Activated CD8-positive, alpha-beta memory T cell treated with anti-CD3 and anti-CD28 coated beads, Interleukin-2, amount 50 U/mL, for 24 hours (primary cell): ENCODE measurements around the gene CIB4.

Experiments
- DNase-seq: peaks from one replicate; pipeline ENCODE4 v3.0.0-alpha.2; 2020; ENCODE audit errors: extremely low read depth

The CIB4 gene

DNA sequence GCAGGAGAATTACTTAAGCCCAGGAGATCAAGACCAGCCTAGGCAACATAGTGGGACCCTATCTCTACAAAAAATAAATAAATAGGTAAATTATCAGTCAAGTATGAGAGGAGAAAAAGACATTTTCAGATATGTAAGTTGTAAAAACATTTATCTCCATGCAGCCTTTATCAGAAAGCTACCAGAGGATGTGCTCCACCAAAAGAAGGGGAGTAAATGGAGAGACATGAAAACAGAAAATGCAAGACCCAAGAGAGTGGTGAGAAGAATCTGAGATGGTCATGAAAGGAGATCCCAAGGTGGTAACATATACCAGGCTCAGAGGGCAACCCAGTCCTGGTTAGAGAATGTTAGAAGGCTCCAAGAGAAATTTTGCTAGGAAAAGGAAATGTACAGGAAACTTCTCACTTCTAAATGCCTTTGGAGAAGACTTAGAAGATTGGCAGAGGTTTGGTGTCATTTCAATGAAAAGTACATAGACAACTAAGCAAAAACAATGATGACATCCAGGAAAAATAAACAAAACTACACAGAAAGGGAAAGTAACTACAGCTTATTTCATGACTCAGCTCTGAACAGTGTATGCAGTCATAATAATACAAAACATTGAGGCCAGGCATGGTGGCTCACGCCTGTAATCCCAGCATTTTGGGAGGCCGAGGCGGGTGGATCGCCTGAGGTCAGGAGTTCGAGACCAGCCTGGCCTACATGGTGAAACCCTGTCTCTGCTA lies 19.5 kb downstream of the CIB4 start:
- DNase-seq, result no peak

DNA sequence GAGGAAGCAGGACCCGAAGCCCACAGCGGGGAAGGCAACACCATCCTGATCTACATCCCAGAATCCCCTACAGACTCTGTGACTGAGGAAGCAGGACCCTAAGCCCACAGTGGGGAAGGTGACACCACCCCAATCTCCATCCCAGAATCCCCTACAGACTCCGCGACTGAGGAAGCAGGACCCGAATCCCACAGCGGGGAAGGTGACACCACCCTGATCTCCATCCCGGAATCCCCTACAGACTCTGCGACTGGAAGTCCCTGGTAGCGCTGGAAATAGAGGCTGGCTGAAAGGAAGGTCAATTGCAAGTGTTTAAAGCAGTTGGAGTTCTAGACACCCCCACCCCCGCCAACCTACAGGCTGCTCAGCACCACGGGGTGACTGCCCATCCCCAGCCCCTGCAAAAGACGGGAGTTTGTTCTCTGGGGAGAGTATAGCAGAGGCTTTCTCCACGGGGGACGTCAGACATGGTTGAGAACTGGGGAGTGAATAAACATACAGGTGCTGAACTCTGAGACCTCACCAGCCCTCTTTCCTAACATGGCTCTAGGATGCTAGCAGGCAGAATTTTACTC lies 21.0 kb downstream of the CIB4 start:
- DNase-seq, result no peak

DNA sequence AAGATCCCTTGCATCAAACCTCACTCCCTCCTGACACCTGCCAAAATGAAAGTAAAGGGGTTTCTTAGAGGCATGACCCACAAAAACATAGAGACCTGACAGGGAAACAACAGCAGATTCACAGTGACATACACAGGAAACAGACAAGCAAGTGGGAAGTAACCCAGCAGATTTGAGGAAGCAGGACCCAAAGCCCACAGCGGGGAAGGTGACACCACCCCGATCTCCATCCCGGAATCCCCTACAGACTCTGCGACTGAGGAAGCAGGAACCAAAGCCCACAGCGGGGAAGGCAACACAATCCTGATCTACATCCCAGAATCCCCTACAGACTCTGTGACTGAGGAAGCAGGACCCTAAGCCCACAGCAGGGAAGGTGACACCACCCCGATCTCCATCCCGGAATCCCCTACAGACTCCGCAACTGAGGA lies 21.6 kb downstream of the CIB4 start:
- no peak for DNase-seq

- no peak for DNase-seq
Observed at GRCh38 chr2:26619096-26619495, 22.1 kb downstream of the CIB4 start.

DNA sequence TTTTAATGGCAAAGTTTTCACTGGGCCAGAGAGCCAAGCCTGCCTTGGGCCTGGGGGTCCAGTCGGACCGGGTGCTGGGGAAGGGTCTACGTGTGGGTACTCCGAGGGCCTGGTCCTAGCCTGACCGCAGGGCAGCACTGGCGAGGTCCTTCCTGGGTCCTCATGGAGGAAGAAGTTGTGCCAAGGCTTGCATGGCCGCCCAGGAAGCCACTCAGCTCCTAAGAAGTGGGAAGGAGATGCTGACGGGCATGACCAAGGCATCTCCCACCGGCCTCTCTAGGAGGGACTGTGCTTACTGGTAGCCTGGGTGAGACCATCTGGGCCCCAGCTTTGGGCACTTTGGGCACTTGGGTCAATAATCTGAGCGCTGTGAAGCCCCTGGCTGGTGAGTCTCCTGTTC lies 22.6 kb downstream of the CIB4 start:
- DNase-seq, result no peak

DNA sequence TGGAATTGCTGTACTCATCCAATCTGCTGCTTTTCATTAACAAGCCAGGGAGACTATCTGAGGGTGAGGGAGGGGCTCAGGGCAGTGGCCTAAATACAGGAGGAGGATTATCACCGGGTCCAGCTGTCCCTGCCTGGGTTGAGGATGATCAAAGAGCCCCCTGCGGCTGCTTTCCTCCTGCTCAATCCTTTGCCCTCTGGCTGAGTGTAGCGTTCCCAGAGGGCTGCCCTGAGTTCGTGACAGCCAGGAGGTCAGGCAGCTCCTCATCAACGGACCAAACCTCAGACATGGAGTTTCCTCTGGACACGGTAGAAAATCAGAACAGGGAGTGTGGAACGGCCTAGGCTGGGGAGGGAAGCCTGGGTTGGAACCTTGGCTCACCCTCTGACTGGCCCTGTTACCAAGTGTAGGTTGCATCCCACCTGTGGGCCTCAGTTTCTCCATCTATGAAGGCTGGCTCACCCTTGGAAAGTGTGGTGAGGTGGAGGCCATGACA lies 23.5 kb downstream of the CIB4 start:
- no peak for DNase-seq

DNA sequence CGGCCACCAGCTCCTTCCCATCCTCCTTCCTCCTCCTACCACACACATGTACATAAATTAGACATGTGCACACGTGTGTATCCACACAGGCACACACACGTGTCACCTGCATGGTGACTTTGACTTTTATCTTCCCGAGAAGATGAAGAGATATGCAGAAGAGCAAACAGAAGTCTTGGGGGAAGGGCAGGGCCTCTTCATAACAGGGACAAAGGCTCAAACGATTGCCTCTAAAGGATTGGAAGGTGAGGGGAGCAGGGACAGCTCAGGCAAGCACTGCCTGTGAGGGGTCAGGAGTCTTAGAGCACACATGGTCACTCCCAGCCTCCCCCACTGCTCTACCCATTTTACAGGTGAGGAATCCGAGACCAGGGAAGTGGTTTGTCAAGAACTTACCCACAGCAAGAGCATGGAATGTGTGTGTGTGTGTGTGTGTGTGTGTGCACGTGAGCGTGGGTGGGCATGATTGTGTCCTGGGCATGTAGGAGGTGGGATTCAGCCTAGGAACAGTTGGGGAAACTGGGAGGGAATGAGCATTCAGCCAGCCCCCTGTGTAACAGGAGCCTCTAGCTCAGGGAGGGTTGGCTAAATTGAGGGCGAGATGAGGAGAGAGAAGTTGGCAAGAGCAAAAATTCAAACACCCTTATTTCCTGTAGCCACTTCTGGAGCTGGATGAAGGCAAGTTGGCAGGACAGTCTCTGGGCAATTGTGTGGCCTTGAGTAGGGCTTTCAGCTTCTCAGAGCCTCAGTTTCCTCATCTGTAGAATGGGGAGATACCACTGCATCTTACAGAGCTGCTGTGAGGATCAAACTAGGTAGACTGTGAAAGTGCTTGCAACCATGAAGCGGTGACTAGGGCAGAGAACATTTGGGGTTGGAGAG lies 24.2 kb downstream of the CIB4 start:
- no peak for DNase-seq

DNA sequence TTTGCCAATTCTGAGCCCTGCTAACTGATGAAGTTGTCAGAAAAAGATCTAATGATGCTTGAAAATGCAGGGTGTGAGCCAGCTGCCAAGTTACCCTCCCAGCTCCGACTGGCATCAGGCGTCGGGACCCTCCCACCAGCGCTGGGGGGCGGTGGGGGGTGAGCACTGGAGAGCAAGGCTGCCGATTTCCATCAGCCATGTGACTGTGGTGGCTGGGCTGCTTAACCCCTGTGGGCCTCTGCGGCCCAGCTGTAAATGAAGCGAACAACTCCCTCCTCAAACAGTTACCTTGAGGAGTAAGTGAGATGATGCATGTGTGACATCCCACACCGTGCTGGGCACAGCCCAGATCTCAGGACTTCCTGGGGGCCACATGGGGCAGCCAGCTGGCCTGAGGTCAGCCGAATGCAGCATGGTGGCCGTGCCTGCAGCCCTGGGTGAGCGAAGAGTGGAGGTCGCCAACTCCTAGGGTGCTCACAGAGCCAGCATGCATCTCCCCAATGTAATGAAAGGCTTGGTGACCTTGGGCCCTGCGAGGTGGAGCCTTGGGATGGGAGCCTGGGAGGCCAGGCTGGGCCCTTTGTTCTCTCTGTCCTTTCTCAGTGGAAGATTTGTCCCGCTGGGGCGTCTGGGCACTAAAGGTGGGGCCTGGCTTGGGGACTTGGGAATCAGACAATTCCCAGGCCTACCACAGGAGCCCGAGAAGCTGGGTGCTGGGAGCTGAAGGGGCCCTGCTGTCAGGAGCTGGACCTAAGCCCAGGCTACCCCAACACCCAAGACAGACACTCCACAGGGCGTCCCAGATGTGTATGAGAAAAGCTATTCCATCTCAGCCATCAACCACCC lies 25.1 kb downstream of the CIB4 start:
- DNase-seq, result no peak

DNA sequence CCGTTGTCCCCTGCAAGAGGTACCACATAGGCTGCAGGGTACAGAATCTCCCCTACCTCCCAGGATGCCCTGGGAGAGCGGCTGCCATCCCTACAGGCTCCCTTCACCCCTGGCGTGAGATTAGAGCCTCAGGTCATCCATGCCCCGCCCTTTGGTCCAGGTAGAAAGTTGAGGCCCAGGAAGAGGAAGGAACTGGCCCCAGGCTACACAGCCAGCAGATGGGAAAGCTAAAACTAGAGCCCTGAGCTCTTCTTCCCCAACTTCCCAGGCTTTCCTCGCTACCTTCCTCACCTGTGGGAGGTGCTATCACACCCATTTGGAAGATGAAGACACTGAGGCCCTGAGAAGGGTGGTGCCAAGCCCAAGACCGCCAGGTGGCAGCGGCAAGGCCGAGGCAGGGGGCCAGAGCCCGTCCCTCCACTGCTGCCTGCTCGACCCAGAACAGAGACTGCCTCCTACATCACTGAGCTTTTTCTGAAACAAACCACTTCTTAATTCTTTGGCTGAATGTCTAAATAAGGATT lies 25.8 kb downstream of the CIB4 start:
- DNase-seq, result no peak

DNA sequence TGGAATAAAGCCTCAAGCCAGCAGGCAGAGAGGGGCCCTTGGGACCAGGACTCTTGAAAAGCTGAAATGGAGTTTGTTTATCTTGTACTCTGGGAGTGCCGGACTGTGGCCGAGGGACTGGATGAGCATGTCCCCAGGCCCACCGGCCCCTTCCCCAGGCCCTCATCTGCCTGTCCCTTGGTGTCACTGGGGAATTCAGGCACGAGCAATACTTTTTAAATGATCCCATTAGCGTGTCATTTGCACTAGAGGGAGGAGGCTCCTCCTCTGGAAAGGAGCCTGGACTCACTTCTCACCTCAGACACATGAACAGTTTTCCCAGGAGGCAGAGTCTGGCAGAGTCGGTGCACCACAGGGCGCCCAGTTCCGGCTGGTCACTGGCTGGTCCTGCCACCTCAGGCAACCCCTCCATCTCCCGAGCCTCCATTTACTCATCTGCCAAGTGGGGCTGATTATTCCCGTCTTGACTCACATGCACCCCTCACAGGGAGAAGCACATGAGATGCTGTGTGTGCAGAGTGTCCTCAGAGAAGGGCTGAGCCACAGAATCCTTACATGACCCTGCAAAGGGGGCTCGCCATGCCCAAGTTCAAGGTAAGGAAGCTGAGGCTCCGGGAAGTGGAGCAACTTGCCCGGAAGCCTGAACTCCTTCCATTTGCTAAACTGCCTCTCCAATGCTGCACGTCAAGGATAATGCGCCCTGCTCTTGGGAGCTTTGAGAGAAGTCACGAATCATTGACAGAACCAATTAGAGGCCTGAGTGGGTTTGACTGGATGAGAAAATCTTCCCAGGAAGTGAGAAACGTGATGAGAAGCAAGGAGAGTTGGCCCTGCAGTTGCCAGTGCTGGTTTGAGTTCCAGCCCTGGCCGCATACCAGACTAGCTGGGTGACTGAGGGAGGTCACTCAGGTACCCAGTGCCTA lies 26.7 kb downstream of the CIB4 start:
- no peak for DNase-seq

DNA sequence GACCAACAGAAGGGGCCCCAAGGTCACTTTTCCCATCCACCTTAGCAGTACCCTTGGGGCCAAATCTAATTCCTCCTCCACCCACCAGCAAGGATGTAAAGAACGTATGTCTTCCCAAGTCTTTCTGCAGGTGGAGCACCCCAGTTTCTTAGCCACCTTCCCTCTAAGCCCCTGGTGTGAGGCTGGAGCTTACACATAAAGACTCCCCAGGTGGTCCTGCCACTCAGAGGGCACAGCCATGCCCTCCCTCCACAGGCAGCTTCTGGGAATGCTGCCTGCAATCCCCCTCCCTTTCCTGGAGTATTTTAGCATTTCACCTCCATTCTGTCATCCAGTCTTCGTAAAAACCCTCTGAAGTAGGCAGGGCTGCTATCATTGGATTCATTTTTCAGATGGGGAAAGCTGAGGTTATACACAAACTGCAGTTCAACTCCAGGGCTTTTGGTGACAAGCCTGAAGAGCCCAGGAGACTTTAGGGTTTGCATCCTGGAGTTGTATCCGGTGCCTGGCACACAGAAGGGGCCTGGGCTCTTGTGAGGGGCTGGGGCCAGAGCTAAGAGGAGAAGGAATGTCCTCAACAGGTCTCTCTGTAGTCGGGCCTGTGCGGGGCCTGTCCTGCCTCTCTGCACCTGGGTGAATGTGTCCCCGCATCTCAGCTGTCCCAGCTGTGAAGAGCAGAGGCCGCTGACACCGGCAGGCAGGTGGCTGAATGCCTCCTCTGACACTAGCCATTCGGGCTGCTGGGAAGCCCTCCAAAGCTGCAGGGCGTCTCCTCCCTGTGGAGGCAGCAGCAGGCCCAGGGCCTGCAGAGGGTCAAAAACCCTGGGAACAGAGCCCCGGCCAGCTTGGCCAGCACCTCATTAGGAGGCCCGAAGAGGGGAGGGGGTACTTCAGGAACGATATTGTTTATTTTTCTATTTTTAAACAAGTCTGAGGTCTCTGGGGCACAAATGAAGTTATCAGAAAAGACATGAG lies 27.6 kb downstream of the CIB4 start:
- no peak for DNase-seq

- DNase-seq, result no peak
Observed at GRCh38 chr2:26612522-26613240, 28.5 kb downstream of the CIB4 start.

DNA sequence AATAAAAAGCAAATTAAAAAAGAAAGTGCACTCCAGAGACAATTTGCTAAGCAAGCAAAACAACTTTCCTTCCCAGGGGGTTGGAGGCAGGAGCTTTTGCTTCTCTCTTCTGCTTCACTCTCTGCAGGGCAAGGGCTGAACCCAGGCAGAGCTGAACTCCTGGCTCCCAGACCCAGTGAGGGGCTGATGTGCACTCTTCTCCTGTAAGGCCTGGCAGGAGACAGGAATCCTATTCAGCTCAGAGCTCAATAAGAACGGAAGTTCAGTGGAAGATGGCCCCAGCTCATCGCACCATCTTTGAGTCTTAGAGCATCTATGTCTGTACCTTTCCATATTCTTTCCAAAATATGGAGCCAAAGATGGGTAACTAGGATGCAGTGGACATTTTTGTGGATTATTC lies 29.1 kb downstream of the CIB4 start:
- DNase-seq, result no peak

DNA sequence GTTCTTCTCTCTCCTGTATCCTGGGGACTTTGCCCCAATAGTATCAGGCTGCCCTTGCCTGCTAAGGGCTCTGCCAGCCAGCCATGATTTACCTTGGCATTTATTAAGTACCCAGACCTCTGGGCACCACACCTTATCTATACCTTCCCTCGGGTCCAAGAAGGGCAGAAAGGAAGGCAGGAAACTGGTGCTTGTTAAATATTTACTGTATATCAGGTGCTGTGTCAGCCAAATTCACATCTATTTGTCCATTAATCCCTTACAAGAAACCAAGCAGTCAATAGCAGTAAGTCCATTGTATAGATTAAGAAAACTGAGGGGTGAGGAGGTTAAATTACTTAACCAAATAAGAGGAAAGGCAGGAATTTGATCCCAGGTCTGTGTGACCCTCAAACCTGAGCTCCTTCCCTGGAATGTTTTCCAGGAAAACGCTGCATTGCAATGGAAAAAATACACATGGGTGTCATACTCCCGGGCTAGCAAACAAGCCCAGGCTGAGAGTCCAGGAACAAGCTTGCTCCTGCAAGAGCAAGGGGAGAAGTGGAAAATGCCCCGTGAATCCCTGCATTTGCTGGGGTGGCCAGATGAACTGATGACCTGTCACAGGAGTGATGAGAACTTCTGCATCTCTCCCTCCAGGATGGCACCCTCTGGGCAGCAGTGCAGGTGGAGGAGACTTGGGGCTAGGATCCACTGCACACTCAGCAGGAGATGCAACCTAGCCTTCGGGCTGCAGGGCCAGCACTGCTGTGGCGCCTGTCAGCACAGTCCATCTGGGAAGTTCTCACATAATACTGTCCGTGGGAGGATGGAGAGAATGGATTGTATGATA lies 30.4 kb downstream of the CIB4 start:
- DNase-seq, result no peak

- DNase-seq, result no peak
Observed at GRCh38 chr2:26609839-26610277, 31.3 kb downstream of the CIB4 start.

DNA sequence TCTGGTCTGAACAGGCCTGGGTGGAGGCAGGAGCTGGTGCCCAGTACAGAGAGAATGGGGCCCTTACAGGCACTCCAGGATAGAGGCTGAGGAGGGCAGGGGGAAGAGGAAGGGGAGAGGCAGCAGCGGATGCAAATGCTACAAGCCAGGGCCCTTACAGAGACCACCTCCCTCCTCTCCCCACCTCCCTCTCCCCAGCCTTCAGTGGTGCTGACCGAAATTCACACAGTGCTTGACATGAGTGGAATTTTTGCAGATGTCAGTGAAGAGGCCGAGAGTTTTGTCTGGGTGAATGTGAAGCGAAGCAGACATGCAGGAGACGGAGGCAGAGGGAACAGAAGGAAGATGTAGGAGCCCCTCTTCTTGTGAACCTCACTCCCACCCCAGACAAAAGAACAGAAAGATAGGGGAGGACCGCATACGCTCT lies 31.9 kb downstream of the CIB4 start:
- no peak for DNase-seq

- DNase-seq, result no peak
Observed at GRCh38 chr2:26608557-26608956, 32.6 kb downstream of the CIB4 start.
